ENCODE measurements around the gene CPNE5. TPM values are rescaled to one million over a fixed set of nuclear protein-coding genes. Genes with fewer than 3 reads are reported as not detected.

The CPNE5 gene
- total RNA-seq, 1 experiment from 2014 or later = not detected

DNA sequence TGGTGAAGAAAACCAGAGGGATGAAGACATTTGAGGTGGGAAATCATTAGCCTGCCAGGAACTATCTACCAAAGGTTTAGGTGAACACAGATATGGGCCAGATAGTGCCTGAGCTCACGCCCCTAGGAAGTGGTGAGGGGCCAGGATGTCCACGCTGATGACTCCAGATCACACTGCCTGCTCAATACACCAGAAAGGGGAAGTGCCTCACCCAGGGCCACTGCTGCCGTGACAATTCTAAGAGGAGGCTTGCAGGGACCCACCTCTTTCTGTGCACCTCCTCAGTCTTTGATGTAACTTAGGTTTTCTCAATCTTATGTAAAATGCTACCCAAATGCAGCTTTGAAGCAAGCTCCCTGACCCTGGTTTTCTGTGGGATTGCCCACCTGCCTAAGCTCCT lies 147.0 kb downstream of the CPNE5 start:
- Histone ChIP-seq H3K36me3 (ENCODE audit: low read depth, low read length) (no peaks in the 10 kb centered on the region), H3F3A (ENCODE audit: low read length, unreplicated experiment) (no peaks in the 10 kb centered on the region), H2AFZ (ENCODE audit: low read length) (no peak overlapping the region), H4K20me1 (ENCODE audit: low read length) (no peaks in the 10 kb centered on the region), H3K4me3 (ENCODE audit: low read length) (no peak overlapping the region), H3K27ac (ENCODE audit: low read length) (no peak overlapping the region), H3K4me1 (ENCODE audit: insufficient read depth, low read length) (peaks cover 12% of the 10 kb centered on the region), H3K9me3 (ENCODE audit: low read length) (no peaks in the 10 kb centered on the region), H3K9me2 (replicated peaks; ENCODE audit: low read length) (no peaks in the 10 kb centered on the region), H3K9ac (ENCODE audit: low read length) (no peak overlapping the region), H3K27me3 (ENCODE audit: low read length) (no peaks in the 10 kb centered on the region), H3K4me2 (ENCODE audit: low read length) (no peak overlapping the region), H3K79me2 (ENCODE audit: low read length) (no peaks in the 10 kb centered on the region)
- TF ChIP-seq, protein P1, sequence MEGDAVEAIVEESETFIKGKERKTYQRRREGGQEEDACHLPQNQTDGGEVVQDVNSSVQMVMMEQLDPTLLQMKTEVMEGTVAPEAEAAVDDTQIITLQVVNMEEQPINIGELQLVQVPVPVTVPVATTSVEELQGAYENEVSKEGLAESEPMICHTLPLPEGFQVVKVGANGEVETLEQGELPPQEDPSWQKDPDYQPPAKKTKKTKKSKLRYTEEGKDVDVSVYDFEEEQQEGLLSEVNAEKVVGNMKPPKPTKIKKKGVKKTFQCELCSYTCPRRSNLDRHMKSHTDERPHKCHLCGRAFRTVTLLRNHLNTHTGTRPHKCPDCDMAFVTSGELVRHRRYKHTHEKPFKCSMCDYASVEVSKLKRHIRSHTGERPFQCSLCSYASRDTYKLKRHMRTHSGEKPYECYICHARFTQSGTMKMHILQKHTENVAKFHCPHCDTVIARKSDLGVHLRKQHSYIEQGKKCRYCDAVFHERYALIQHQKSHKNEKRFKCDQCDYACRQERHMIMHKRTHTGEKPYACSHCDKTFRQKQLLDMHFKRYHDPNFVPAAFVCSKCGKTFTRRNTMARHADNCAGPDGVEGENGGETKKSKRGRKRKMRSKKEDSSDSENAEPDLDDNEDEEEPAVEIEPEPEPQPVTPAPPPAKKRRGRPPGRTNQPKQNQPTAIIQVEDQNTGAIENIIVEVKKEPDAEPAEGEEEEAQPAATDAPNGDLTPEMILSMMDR (conservative IDR thresholded peaks at IDR 0.05; ENCODE audit: low read depth, low read length) = no peak
- no peak for TF ChIP-seq EZH2phosphoT487 (IDR thresholded peaks at IDR 0.05; ENCODE audit: borderline replicate concordance, low read length)
- no peak for TF ChIP-seq EZH2 (IDR thresholded peaks at IDR 0.05; ENCODE audit: low read length, unreplicated experiment)
- intact Hi-C loops (cut with micrococcal nuclease) = no loop called here
- ChIA-PET CTCF (no interaction called here), POLR2A (ENCODE audit: unreplicated experiment) (no interaction called here)
- DNase-seq (no peak), ATAC-seq (no peak)
- BruUV-seq (replicated peaks) = no TSS peak

GRCh38 chr6:36691612-36692011 lies 147.6 kb downstream of the CPNE5 start:
- CTCF ChIA-PET = no interaction called here
- Histone ChIP-seq H3K9ac (ENCODE audit: low read length) (no peak overlapping the region), H3F3A (ENCODE audit: low read length, unreplicated experiment) (no peaks in the 10 kb centered on the region), H3K79me2 (ENCODE audit: low read length) (no peaks in the 10 kb centered on the region), H3K4me3 (ENCODE audit: low read length) (no peak overlapping the region), H3K9me3 (ENCODE audit: low read length) (no peaks in the 10 kb centered on the region), H3K4me1 (ENCODE audit: insufficient read depth, low read length) (peaks cover 12% of the 10 kb centered on the region), H3K27ac (ENCODE audit: low read length) (no peak overlapping the region), H3K9me2 (replicated peaks; ENCODE audit: low read length) (no peaks in the 10 kb centered on the region), H4K20me1 (ENCODE audit: low read length) (no peaks in the 10 kb centered on the region), H2AFZ (ENCODE audit: low read length) (no peak overlapping the region), H3K27me3 (ENCODE audit: low read length) (no peaks in the 10 kb centered on the region), H3K4me2 (ENCODE audit: low read length) (no peak overlapping the region), H3K36me3 (ENCODE audit: low read depth, low read length) (no peaks in the 10 kb centered on the region; the same call in 1 of the 2 replicates)
- POLR2A ChIA-PET (ENCODE audit: unreplicated experiment) = no interaction called here
- TF ChIP-seq EZH2 (IDR thresholded peaks at IDR 0.05; ENCODE audit: low read length, unreplicated experiment) (no peak), EZH2phosphoT487 (IDR thresholded peaks at IDR 0.05; ENCODE audit: borderline replicate concordance, low read length) (no peak)
- TF ChIP-seq, protein P1 (conservative IDR thresholded peaks at IDR 0.05; ENCODE audit: low read depth, low read length) = no peak
- intact Hi-C loops (cut with micrococcal nuclease) = no loop called here
- ATAC-seq (no peak), DNase-seq (no peak)
- no TSS peak for BruUV-seq (replicated peaks)

DNA sequence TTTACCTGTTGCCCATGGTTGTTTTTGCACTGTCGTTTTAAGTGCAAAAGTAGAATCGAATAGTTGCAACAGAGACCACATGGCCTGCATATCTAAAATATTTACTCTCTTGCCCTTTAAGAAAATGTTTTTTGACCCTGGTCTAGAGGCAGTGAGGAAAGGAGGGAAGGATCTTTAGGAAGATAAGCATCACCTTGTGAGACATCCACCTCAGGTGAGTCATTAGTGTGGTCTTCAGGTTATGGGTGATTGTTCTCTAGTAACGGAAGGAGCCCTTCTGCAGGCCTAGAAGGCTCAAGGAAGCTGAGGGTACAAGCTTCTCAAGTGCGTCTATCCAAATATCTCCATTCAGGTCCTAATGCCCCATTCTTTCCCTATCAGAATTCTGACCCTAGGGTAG lies 148.2 kb downstream of the CPNE5 start:
- no peaks in the 10 kb centered on the region for H3K9me3 ChIP-seq (ENCODE audit: low read length)
- no peaks in the 10 kb centered on the region for H4K20me1 ChIP-seq (ENCODE audit: low read length)
- H3K9ac ChIP-seq (ENCODE audit: low read length) = no peak overlapping the region
- H3K4me3 ChIP-seq (ENCODE audit: low read length) = no peak overlapping the region
- H3K36me3 ChIP-seq (ENCODE audit: low read depth, low read length) = no peaks in the 10 kb centered on the region; the same call in 1 of the 2 replicates
- no peak overlapping the region for H3K27ac ChIP-seq (ENCODE audit: low read length)
- no TSS peak for BruUV-seq (replicated peaks)
- DNase-seq (peak; percentile 58), ATAC-seq (no peak)
- H2AFZ ChIP-seq (ENCODE audit: low read length) = no peak overlapping the region
- no peak overlapping the region for H3K4me2 ChIP-seq (ENCODE audit: low read length)
- no peaks in the 10 kb centered on the region for H3K9me2 ChIP-seq (replicated peaks; ENCODE audit: low read length)
- no peaks in the 10 kb centered on the region for H3K27me3 ChIP-seq (ENCODE audit: low read length)
- intact Hi-C loops (cut with micrococcal nuclease) = no loop called here
- H3K79me2 ChIP-seq (ENCODE audit: low read length) = no peaks in the 10 kb centered on the region
- peaks cover 12% of the 10 kb centered on the region for H3K4me1 ChIP-seq (ENCODE audit: insufficient read depth, low read length)
- CTCF ChIA-PET = no interaction called here
- no peak for TF ChIP-seq EZH2 (IDR thresholded peaks at IDR 0.05; ENCODE audit: low read length, unreplicated experiment)
- TF ChIP-seq, protein P1 (conservative IDR thresholded peaks at IDR 0.05; ENCODE audit: low read depth, low read length) = no peak
- no peak for TF ChIP-seq EZH2phosphoT487 (IDR thresholded peaks at IDR 0.05; ENCODE audit: borderline replicate concordance, low read length)
- H3F3A ChIP-seq (ENCODE audit: low read length, unreplicated experiment) = no peaks in the 10 kb centered on the region
- POLR2A ChIA-PET (ENCODE audit: unreplicated experiment) = no interaction called here

Other genes with a start within 250 kb of the CPNE5 start
- gene SRSF3, start 245.1 kb downstream of the CPNE5 start, total RNA-seq (2014; rRNA removed) = 206 and 297 TPM in 2 replicates
- 79.5 and 91.5 TPM in 2 replicates for gene CDKN1A, start 160.7 kb downstream of the CPNE5 start, total RNA-seq (2014; rRNA removed)
- not detected in 2 replicates for gene RAB44, start 141.6 kb downstream of the CPNE5 start, total RNA-seq (2014; rRNA removed)
- 37.3 and 39.9 TPM in 2 replicates for gene PPIL1, start 35.4 kb upstream of the CPNE5 start, total RNA-seq (2014; rRNA removed)
- gene C6orf89, start 46.5 kb upstream of the CPNE5 start, total RNA-seq (2014; rRNA removed) = 23.2 and 27.8 TPM in 2 replicates
- gene PI16, start 115.3 kb upstream of the CPNE5 start, total RNA-seq (2014; rRNA removed) = 0.07 TPM in 1 of 2 replicates, not detected in the other
- gene MTCH1, start 146.8 kb upstream of the CPNE5 start, total RNA-seq (2014; rRNA removed) = 253 and 264 TPM in 2 replicates
- 0.35 and 0.44 TPM in 2 replicates for gene FGD2, start 166.2 kb upstream of the CPNE5 start, total RNA-seq (2014; rRNA removed)